Sigmoid colon (tissue), 7 donors: ENCODE results near the gene ERCC8. TPM values are rescaled to one million over a fixed set of nuclear protein-coding genes. Genes with fewer than 3 reads are reported as not detected.

Source experiments
- DNase-seq: peaks from one replicate; pipeline ENCODE4 v3.0.0-alpha.2; 2019
- H3K27ac ChIP-seq, 4 donors: fragments of 200-600 bp; sonication (generic); one replicate each; pipeline ENCODE4 v1.5.1; 2016 to 2019; ENCODE audit warnings: mild to moderate bottlenecking in 1 of 4
- H3K27me3 ChIP-seq, 3 donors: fragments of 200-600 bp; sonication (generic); one replicate each; pipeline ENCODE4 v1.5.1; 2019; ENCODE audit warnings: mild to moderate bottlenecking in 1 of 3
- H3K36me3 ChIP-seq, 4 donors: fragments of 200-600 bp; sonication (generic); one replicate each; pipeline ENCODE4 v1.5.1; 2016 to 2019
- H3K4me1 ChIP-seq, 4 donors: fragments of 200-600 bp; sonication (generic); one replicate each; pipeline ENCODE4 v1.5.1; 2017 to 2019
- H3K4me3 ChIP-seq, 4 donors: fragments of 200-600 bp; sonication (generic); one replicate each; pipeline ENCODE4 v1.5.1; 2017 to 2019; ENCODE audit warnings: mild to moderate bottlenecking in 2 of 4, moderate library complexity in 1 of 4
- H3K9me3 ChIP-seq, 4 donors: fragments of 200-600 bp in 3 of 4; sonication (generic) in 3 of 4; one replicate each; pipeline versions ENCODE4 v1.5.1 to v1.6.1; 2013 to 2019
- CTCF ChIP-seq, 4 experiments: fragments of 450-650 bp in 3 of 4; fragments of 200-600 bp in 1 of 4; IDR thresholded peaks; one replicate each; pipeline ENCODE4 v1.5.1; 2016 to 2019; ENCODE audit warnings: antibody characterized with exemption in 4 of 4, mild to moderate bottlenecking in 3 of 4, moderate library complexity in 2 of 4
- EP300 ChIP-seq, 4 donors: sonication (generic); formaldehyde crosslinking; IDR thresholded peaks; one replicate each; pipeline ENCODE4 v1.6.1; 2017; ENCODE audit warnings: antibody characterized with exemption in 4 of 4
- POLR2A ChIP-seq, 2 donors: fragments of 450-650 bp; IDR thresholded peaks; one replicate each; pipeline ENCODE4 v1.6.1; 2016; ENCODE audit warnings: antibody characterized with exemption in 2 of 2, mild to moderate bottlenecking in 2 of 2, moderate library complexity in 2 of 2
- POLR2AphosphoS5 ChIP-seq, 4 donors: sonication (generic); formaldehyde crosslinking; IDR thresholded peaks; one replicate each; pipeline ENCODE4 v1.6.1; 2017; ENCODE audit warnings: antibody characterized with exemption in 4 of 4
- WGBS, 2 donors: extraction: QIAGEN DNeasy Blood & Tissue Kit; methylation state at CpG; one replicate each; pipeline ENCODE4 v1.1.7; 2013; 5-methylcytosine and 5-hydroxymethylcytosine counted together
- intact Hi-C: fragments of 100-400 bp; cut with DNase I; formaldehyde crosslinking; loops from one replicate; pipeline ENCODE4 v1.15.1; 2023
- polyA plus RNA-seq, 3 donors: library from polyadenylated mRNA; stranded (reverse); fragments of 200-250 nt; gene quantifications; one replicate each; pipeline ENCODE4 v1.2.3, GENCODE V29; 2013
- total RNA-seq, 4 donors: library from RNA; depleted of rRNA; stranded (reverse); fragments of >200 nt; gene quantifications; one replicate each; pipeline ENCODE4 v1.1.0, GENCODE V29; 2016
- donor health status: healthy with polysubstance abuse.
- donor health status: Bipolar disorder and iron deficiency.
- donor health status: healthy.

ERCC8 gene
- total RNA-seq (10 to 100 TPM in 3 of 4 donors, 1 to 10 TPM in 1; 8.8 to 16.4 (median 14.2) TPM), polyA plus RNA-seq (1 to 10 TPM; 5.8 to 8.4 (median 5.8) TPM)

GRCh38 chr5:60944904-60945812, at the start of gene ERCC8, which contains the start of gene NDUFAF2:
TSS of gene ERCC8 (minus strand) at chr5:60945070. CDS start at chr5:60945008, 62 bp downstream.
TSS of gene NDUFAF2 (plus strand) at chr5:60945205. CDS start at chr5:60945256, 51 bp downstream.
- Histone ChIP-seq H3K4me1 (peaks cover 0 to 25% (median 18%) of the 10 kb centered on the region in 4 donors), H3K4me3 (peak within 1 kb of the TSS; percentile 65 to 75 (median 71)), H3K27ac (peak within 1 kb of the TSS; percentile 85 to 87 (median 86)), H3K36me3 (no peaks in the 10 kb centered on the region), H3K27me3 (no peaks in the 10 kb centered on the region), H3K9me3 (no peaks in the 10 kb centered on the region)
- intact Hi-C loops = loop anchor here (5.0 to 10.0 kb wide), 2 partner anchors 387 to 710 kb away; partner anchors contain the start of gene ZSWIM6
- WGBS, 2 donors = 2% methylated on average over 64 of the region's 64 CpGs
- TF ChIP-seq CTCF (IDR thresholded peaks at IDR 0.05) = no peak
- peak; percentile 82 to 87 (median 86) for TF ChIP-seq POLR2AphosphoS5 (IDR thresholded peaks at IDR 0.05)
- TF ChIP-seq POLR2A (IDR thresholded peaks at IDR 0.05) = peak; percentile 59 to 62
- peak; percentile 95 for DNase-seq

DNA sequence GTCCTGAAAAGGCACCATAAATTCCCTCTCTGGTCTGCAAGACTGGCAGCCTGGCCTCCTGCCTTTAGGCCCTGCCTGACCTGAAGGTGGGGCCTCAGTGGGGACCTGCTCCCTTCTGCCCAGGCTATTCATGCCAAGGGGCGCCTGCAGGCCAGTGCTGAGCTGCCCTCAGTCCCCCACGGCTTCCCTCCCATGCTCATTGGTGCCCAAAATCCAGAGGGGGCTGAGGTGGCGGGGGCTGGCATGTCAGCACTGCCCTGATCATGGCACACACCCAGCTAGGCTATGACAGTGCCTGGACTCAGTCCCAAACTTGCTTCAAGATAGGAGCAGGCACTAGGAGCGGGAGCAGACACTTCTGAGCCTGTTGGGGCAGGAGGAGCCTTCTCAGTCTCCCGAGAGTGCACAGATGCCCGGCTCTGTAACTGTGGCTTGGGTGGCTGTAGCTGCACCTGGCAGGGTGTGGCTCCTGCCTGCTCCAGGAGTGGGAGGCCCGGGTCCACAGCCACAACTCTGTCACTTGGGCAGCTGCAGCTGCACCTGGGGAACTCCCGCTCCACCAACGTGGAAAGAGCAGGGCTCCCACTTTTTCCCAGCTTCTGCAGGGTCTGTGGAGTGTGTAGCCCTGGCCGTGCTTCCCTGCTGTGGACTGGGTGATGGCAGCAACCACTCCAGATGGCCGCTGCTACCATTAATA, 49.2 kb upstream of the ERCC8 start:
- Histone ChIP-seq H3K27me3 (no peaks in the 10 kb centered on the region), H3K9me3 (peaks cover 0 to 5% (median 0%) of the 10 kb centered on the region in 4 donors), H3K4me1 (peaks cover 0 to 7% (median 2%) of the 10 kb centered on the region in 4 donors), H3K36me3 (no peaks in the 10 kb centered on the region), H3K27ac (no peak overlapping the region), H3K4me3 (no peak overlapping the region)
- WGBS, 2 donors = 62 to 83% methylated on average over 11 of the region's 11 CpGs
- no peak for DNase-seq
- intact Hi-C loops = no loop called here
- TF ChIP-seq POLR2A (IDR thresholded peaks at IDR 0.05) = no peak
- no peak for TF ChIP-seq POLR2AphosphoS5 (IDR thresholded peaks at IDR 0.05)
- TF ChIP-seq CTCF (IDR thresholded peaks at IDR 0.05) = no peak
- TF ChIP-seq EP300 (IDR thresholded peaks at IDR 0.05) = no peak

DNA sequence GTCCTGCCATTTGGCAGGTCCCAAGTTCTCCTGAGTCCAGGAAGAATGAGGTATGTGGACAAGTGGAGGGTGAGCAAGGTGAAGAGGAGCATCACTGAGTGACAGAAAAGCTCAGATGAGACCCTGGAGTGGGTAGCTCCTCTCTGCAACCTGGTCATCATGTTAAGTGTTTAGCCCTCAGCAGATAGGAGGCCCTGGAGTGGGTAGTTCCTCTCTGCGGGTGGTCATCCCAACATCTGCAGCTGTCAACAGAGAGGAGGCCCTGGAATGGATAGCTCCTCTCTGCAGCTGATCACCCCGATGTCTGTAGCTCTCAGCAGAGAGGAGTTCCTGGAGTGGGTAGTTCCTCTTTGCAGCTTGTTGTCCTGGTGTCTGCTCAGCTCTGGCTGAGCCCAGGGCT, 48.6 kb upstream of the ERCC8 start:
- Histone ChIP-seq H3K4me3 (no peak overlapping the region), H3K36me3 (no peaks in the 10 kb centered on the region), H3K9me3 (peaks cover 0 to 5% (median 0%) of the 10 kb centered on the region in 4 donors), H3K27me3 (no peaks in the 10 kb centered on the region), H3K4me1 (peaks cover 0 to 7% (median 2%) of the 10 kb centered on the region in 4 donors), H3K27ac (no peak overlapping the region)
- no peak for TF ChIP-seq POLR2A (IDR thresholded peaks at IDR 0.05)
- TF ChIP-seq POLR2AphosphoS5 (IDR thresholded peaks at IDR 0.05) = no peak
- no peak for TF ChIP-seq CTCF (IDR thresholded peaks at IDR 0.05)
- 98 to 99% methylated on average over 2 of the region's 2 CpGs for WGBS, 2 donors
- intact Hi-C loops = no loop called here
- no peak for DNase-seq

GRCh38 chr5:60992871-60993270, 48.0 kb upstream of the ERCC8 start:
- no peak overlapping the region for H3K27ac ChIP-seq

More at GRCh38 chr5:60992871-60993270, 48.0 kb upstream of the ERCC8 start:
- no peak for TF ChIP-seq EP300 (IDR thresholded peaks at IDR 0.05)
- no peak for TF ChIP-seq CTCF (IDR thresholded peaks at IDR 0.05)
- TF ChIP-seq POLR2A (IDR thresholded peaks at IDR 0.05) = no peak
- no peak for TF ChIP-seq POLR2AphosphoS5 (IDR thresholded peaks at IDR 0.05)
- WGBS, 2 donors = 96 to 97% methylated on average over 6 of the region's 6 CpGs
- Histone ChIP-seq H3K4me1 (peaks cover 0 to 5% (median 2%) of the 10 kb centered on the region in 4 donors), H3K4me3 (no peak overlapping the region), H3K9me3 (peaks cover 0 to 5% (median 0%) of the 10 kb centered on the region in 4 donors), H3K27me3 (no peaks in the 10 kb centered on the region), H3K36me3 (no peaks in the 10 kb centered on the region)
- intact Hi-C loops = no loop called here
- DNase-seq = no peak
